ENCODE data around the gene MAP1LC3B.

The MAP1LC3B gene

GRCh38 chr16:87368029-87368770 is 23.9 kb upstream of the MAP1LC3B start:
- Histone ChIP-seq H3K4me3 (replicated peaks; ENCODE audit: low read depth, low read length) (no peak overlapping the region), H3K36me3 (ENCODE audit: control insufficient read depth, insufficient read depth, low read length) (peaks cover 7% of the 10 kb centered on the region), H3K27me3 (replicated peaks; ENCODE audit: control insufficient read depth, insufficient read depth, low read length) (no peaks in the 10 kb centered on the region)
- no peak for TF ChIP-seq CTCF (IDR thresholded peaks at IDR 0.05; ENCODE audit: insufficient read depth, low read length, poor library complexity, severe bottlenecking)
- DNase-seq (ENCODE audit: extremely low read depth, insufficient read length) = no peak

GRCh38 chr16:87369117-87369765 is 22.9 kb upstream of the MAP1LC3B start:
- Histone ChIP-seq H3K36me3 (ENCODE audit: control insufficient read depth, insufficient read depth, low read length) (peaks cover 4% of the 10 kb centered on the region), H3K27me3 (replicated peaks; ENCODE audit: control insufficient read depth, insufficient read depth, low read length) (no peaks in the 10 kb centered on the region), H3K4me3 (replicated peaks; ENCODE audit: low read depth, low read length) (no peak overlapping the region)
- no peak for TF ChIP-seq CTCF (IDR thresholded peaks at IDR 0.05; ENCODE audit: insufficient read depth, low read length, poor library complexity, severe bottlenecking)
- no peak for DNase-seq (ENCODE audit: extremely low read depth, insufficient read length)

GRCh38 chr16:87369796-87370719 is 22.1 kb upstream of the MAP1LC3B start:
- TF ChIP-seq CTCF (IDR thresholded peaks at IDR 0.05; ENCODE audit: insufficient read depth, low read length, poor library complexity, severe bottlenecking) = no peak
- DNase-seq (ENCODE audit: extremely low read depth, insufficient read length) = no peak
- no peak overlapping the region for H3K4me3 ChIP-seq (replicated peaks; ENCODE audit: low read depth, low read length)
- no peaks in the 10 kb centered on the region for H3K27me3 ChIP-seq (replicated peaks; ENCODE audit: control insufficient read depth, insufficient read depth, low read length)
- peaks cover 3% of the 10 kb centered on the region for H3K36me3 ChIP-seq (ENCODE audit: control insufficient read depth, insufficient read depth, low read length)

- no peak overlapping the region for H3K4me3 ChIP-seq (replicated peaks; ENCODE audit: low read depth, low read length)
- H3K36me3 ChIP-seq (ENCODE audit: control insufficient read depth, insufficient read depth, low read length) = peaks cover 3% of the 10 kb centered on the region
- TF ChIP-seq CTCF (IDR thresholded peaks at IDR 0.05; ENCODE audit: insufficient read depth, low read length, poor library complexity, severe bottlenecking) = no peak
- DNase-seq (ENCODE audit: extremely low read depth, insufficient read length) = no peak
- H3K27me3 ChIP-seq (replicated peaks; ENCODE audit: control insufficient read depth, insufficient read depth, low read length) = no peaks in the 10 kb centered on the region
These were observed 20.8 kb upstream of the MAP1LC3B start for GRCh38 chr16:87371261-87371866.

GRCh38 chr16:87372305-87372704 is 19.8 kb upstream of the MAP1LC3B start:
- Histone ChIP-seq H3K27me3 (replicated peaks; ENCODE audit: control insufficient read depth, insufficient read depth, low read length) (no peaks in the 10 kb centered on the region), H3K36me3 (ENCODE audit: control insufficient read depth, insufficient read depth, low read length) (no peaks in the 10 kb centered on the region; the same call in 1 of the 2 replicates), H3K4me3 (replicated peaks; ENCODE audit: low read depth, low read length) (no peak overlapping the region)
- no peak for TF ChIP-seq CTCF (IDR thresholded peaks at IDR 0.05; ENCODE audit: insufficient read depth, low read length, poor library complexity, severe bottlenecking)
- DNase-seq (ENCODE audit: extremely low read depth, insufficient read length) = no peak

Measured in GM06990 (cell line).